CD4-positive, alpha-beta T cell treated with Interleukin-4 for 1 hour (primary cell): ENCODE data around the gene PXDC1.
"Not testable (repeated sequence)": the region's sequence is repeated elsewhere in the genome, so short reads cannot be mapped to it uniquely, and the experiment has no call there.

Source experiments
- DNase-seq, 2 donors: peaks; one replicate each; pipeline ENCODE4 v3.0.0-alpha.2; 2020 to 2022

PXDC1 gene

DNA sequence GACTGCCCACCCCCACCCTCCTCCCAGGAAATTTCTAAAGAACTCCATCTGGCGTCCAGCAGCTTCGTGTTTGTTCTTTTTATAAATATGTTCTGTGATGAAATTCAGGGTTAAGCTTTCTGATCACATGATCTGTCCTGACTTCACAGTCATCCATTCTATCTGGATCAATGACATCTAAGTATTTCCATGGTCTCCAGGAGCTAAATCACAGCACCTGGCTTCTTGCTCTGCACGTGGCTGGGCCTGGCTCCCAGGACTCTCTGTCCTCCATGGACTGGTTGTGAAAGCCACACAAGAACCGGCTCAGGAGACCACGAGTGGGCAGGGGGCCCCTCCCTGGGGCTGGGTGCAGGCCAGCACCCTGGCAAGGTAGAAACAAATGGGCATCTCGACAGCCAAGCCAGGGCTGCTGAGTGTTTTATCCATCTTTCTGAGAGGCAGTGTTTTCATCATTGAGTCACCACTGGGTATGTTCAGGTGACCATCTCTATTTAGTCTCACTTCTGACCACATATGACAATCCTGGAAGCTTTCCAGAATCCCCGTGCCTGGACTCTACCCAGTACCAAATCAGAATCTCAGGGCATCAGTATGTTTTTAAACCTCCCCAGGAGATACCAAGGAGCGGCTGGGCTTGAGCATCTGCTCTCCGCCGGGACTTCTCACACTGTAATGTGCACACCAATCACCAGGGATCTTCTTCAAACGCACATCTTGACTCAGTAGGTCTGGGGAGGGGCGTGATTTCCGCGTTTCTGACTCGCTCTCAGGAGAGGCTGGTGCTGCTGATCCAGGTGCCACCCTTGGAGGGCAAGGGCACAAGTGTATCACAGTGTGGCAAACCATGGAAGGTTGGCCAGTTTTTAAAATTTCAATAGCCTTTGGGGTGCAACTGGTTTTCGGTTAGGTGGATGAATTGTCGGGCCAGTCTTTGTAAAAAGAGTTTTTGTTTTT lies 31.6 kb upstream of the PXDC1 start:
- DNase-seq: no peak

DNA sequence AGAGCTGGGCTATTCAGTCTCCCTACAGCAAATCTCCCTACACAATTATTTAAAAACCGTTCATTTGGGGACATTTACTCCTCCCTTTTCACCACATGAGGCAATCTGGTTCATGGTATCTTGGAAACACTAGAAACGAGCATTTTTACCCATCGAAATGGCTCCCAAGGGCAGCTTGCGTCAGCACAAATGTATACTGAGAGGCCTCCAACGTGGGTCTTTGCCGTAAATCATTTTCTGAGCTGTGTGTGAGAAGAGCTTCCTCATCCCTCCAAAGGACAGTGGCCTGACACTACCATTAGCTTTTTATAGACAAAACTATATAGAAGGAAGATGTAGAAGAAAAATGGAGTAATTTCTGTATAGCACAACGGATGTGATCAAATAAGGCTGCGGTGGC lies 30.0 kb upstream of the PXDC1 start:
- no peak for DNase-seq

GRCh38 chr6:3779574-3779849 lies 28.0 kb upstream of the PXDC1 start:
- no peak for DNase-seq

DNA sequence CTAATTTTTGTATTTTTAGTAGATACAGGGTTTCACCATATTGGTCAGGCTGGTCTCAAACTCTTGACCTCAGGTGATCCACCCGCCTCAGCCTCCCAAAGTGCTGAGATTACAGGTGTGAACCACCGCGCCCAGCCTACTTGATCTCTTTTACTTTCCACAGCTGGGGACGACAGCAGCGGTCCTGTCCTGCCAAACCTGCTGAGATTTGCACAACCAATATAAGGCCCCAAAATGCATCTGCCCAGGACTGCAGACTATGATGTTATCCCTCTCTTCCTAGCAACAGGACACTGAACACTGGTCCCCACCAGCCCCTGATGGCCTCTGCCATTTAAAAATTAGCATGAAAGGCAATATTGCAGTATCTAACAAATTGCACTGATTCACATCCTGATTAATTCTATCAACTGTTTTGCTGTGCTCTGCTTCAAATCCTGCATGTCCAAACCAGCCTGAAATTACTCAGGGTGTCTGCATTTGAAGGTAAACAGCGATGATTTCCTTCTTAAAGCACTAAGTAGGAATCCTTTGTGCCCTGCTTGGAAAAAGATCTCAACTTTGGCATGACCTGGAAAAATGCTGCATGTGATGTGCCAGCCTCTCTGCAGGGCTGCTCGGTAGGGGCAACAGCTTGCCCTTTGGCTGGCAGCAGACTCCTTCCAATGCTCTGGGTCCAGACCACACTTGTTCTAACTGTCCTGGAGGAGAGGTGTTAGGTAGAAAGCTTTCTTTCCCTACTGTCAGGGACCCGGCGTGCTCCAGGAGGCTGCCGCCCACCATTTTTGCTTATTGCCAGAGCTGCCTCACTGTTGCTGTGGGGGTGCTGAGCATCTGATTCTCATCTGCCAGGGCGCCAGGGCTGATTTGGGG lies 27.4 kb upstream of the PXDC1 start:
- DNase-seq: no peak

GRCh38 chr6:3777730-3778461 lies 26.4 kb upstream of the PXDC1 start:
- DNase-seq: no peak

- no peak for DNase-seq
Observed at GRCh38 chr6:3776881-3777507, 25.5 kb upstream of the PXDC1 start.

DNA sequence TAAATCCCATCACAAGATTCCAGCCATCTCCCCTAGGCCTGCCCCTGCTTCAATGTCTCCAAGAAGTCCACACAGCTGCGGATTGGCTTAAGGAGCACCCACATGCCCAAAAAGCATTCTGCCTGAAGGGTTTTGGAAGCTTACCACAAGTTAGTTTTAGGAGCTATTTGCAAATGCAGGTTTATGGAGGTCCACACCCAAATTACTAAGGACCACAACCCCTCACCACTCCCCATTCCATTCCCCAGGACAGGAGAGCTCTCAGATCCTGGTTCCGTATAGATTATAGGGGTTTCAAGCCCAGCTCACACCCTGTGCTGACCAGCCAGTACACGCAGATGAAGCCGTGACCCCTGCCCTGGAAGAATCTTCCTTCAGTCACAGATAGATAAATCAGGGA lies 24.3 kb upstream of the PXDC1 start:
- no peak for DNase-seq

- DNase-seq: no peak
Observed at GRCh38 chr6:3775386-3775785, 23.9 kb upstream of the PXDC1 start.

DNA sequence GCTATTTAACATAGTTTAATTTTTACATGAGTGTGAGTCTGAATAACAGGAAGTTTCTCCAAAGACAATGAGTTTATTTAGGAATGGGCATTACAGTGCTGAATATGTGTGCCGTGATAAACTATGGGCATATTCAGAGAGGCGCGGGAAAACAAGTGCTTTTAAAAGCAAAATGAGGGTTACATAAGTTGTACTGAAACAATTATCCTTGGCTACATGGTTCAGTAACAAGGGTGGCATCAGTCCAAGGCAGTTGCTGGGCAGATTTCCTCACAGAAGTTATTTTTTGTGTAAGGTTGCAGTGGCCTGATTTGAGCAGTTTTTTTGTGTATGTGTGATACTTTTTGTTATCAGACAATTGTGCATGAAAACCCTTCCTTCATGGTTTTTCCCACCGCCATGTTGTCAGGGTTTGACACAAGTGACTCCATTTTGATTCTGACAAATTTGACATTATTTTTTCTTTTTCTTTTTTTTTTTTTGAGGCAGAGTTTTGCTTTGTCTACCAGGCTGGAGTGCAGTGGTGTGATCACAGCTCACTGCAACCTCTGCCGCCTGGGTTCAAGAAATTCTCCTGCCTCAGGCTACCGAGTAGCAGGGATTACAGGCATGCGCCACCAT lies 22.3 kb upstream of the PXDC1 start:
- no peak for DNase-seq

DNA sequence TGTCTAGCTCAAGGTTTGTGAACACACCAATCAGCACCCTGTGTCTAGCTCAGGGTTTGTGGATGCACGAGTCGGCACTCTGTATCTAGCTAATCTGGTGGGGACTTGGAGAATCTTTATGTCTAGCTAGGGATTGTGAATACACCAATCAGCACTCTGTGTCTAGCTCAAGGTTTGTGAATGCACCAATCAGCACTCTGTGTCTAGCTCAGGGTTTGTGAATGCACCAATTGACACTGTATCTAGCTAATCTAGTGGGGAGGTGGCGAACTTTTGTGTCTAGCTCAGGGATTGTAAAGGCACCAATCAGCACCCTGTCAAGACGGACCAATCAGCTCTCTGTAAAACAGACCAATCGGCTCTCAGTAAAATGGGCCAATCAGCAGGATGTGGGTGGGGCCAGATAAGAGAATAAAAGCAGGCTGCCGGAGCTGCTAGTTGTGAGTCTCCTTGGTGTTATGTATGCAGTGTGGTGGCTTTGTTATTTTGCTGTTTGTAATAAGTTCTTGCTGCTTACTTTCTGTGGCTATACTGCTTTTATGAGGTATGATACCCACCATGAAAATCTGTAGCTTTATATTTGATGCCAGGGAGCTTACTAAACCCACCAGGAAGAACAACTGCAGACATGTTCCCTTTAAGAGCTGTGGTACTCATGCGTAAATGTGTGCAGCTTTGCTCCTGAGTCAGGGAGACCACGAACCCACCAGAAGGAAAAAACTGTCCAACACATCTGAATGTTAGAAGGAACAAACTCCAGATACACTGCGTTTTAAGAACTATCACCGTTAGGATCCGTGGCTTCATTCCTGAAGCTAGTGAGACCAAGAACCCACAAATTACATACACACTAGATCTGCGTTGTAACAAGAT lies 20.9 kb upstream of the PXDC1 start:
- not testable (repeated sequence) for DNase-seq

DNA sequence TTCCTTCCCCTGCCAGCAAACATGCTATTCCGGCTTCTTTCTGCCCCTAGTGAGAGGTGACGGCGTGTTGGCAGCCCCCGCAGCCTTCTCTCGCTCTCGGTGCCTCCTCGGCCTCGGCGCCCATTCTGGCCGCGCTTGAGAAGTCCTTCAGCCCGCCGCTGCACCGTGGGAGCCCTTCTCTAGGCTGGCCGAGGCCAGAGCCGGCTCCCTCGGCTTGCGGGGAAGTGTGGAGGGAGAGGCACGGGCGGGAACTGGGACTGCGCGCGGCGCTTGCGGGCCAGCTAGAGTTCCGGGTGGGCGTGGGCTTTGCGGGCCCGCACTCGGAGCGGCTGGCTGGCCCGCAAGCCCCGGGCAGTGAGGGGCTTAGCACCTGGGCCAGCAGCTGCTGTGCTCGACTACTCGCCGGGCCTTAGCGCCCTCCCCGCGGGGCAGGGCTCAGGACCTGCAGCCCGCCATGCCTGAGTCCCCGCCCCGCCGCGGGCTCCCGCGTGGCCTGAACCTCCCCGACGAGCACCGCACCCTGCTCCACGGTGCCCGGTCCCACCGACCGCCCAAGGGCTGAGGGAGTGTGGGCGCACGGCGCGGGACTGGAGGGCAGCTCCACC lies 20.0 kb upstream of the PXDC1 start:
- DNase-seq: no peak

DNA sequence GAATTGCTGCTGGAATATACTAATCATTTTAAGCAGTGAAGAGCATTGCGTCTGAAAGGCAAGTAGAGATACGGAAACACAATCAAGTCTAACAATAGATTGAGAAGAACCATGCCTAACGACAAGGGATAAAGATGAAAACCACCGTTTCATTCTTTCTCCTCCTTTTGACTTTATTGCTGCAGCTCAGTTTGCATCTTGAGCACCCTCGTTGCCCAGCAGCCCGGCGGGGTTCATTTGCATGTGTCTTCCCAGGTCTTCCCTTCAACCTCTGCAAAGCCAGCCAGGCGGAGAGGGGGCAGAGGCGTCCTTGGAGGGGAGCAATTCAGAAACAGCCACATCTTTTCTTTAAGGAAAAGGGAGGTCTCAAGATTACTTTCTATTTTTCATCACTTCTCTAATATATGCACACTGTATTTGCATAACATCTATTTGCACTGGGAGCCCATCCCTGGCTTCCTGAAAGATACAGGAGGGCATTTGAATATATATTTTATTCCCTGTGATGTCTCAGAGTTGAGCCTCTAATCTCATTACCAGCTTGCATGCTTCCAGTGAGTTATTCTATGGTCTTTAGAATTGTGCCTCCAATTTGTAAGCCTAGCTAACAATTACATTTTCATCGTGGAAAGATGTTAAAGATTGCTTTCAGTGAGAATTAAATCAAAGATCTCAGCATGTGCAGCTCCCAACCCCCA lies 18.7 kb upstream of the PXDC1 start:
- no peak for DNase-seq

DNA sequence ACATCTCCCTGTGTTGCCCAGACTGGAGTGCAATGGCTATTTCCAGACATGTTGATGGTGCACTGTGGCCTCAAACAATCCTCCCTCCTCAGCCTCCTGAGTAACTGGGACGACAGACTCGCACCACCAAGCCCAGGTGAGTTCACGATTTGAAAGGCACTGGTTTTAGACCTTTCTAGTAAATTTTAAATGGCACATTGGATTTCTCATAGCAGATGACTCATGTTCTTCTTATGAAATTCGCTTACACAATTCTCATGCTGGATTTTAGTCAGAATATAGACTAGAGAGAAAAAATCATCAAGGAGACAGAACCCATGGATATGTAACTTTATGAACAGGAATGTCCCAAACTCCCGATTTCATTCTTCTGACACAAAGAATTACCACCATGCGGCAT lies 18.1 kb upstream of the PXDC1 start:
- DNase-seq: no peak

DNA sequence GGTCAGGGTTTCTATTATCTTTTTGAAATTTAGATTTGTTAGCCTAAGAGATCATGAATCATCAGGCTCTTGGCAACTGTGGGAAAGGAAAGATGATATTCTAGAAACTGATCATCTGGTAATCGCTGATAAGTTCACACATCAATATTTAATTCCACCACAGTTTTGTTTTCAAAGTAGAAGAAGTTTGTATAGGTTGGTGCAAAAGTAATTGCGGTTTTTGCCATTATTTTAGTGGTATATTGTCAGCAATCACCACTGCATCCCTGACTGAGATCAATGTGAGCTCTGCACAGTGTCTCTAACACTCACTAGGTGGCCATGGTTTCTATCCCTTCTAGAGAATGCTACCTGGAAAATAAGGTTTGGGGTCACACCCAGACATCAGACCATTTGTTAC lies 17.0 kb upstream of the PXDC1 start:
- DNase-seq: no peak

- DNase-seq: not testable (repeated sequence)
Observed at GRCh38 chr6:3767483-3767882, 16.0 kb upstream of the PXDC1 start.

DNA sequence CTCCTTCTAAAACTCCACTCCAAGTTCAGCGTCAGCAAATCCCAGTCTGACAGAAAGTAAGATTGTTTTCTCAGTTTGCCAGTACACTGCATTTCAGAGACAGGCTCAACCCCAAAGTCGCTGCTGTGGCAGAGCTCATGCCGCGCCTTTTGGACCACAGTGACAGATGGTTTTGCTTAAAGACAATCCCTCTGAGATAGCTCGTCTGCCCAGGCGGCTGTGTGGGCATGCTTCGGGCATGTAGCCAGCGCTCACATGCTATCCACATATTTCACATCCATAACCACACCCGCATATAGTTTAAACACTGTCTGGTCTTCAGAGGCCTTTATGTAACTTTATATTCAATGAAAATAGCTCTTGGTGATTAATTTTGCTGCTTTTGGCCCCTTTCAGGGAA lies 14.7 kb upstream of the PXDC1 start:
- DNase-seq: no peak

- no peak for DNase-seq
Observed at GRCh38 chr6:3765415-3765814, 13.9 kb upstream of the PXDC1 start.

GRCh38 chr6:3764516-3765335 lies 13.2 kb upstream of the PXDC1 start:
- no peak for DNase-seq

GRCh38 chr6:3762852-3763251 lies 11.3 kb upstream of the PXDC1 start:
- no peak for DNase-seq
